CD4-positive, alpha-beta T cell (primary cell): ENCODE data around the gene DAO. TPM values are rescaled to one million over a fixed set of nuclear protein-coding genes. Genes with fewer than 3 reads are reported as not detected.

Experiments used
- ATAC-seq: fragments of 200-7000 bp; cut with Tn5 transposase; one replicate; pipeline ENCODE4 v1.10.0; 2022; ENCODE audit warnings: mild to moderate bottlenecking; ENCODE audit not compliant: poor library complexity
- CTCF ChIA-PET: fragments of 350-600 bp; sonication (Branson Sonifier 250); formaldehyde crosslinking; loops from one replicate; lab custom pipeline; 2021; ENCODE audit warnings: antibody characterized with exemption, inconsistent platforms; lab: Charles Lee
- POLR2A ChIA-PET: fragments of 350-600 bp; sonication (Branson Sonifier 250); formaldehyde crosslinking; loops from one replicate; lab custom pipeline; 2021; ENCODE audit warnings: antibody characterized with exemption, inconsistent platforms; lab: Charles Lee
- DNase-seq, 14 experiments: peaks; one replicate each; pipeline ENCODE4 v3.0.0-alpha.2; 2013 to 2020; ENCODE audit warnings: mixed read lengths in 2 of 14
- H3K27ac ChIP-seq, 2 donors: one replicate each; pipeline versions ENCODE4 v1.5.1 to v1.7.0; 2013; ENCODE audit warnings: low read length in 2 of 2, low read depth in 1 of 2, mild to moderate bottlenecking in 1 of 2
- H3K27me3 ChIP-seq, 2 experiments: 1 replicate in 1 of 2; 2 replicates in 1 of 2; pipeline versions ENCODE4 v1.6.1 to v1.7.0; 2013; ENCODE audit warnings: low read length in 2 of 2, control low read depth in 1 of 2, mild to moderate bottlenecking in 1 of 2, moderate library complexity in 1 of 2; ENCODE audit not compliant: insufficient read depth in 2 of 2, control insufficient read depth in 1 of 2
- H3K36me3 ChIP-seq: one replicate; pipeline ENCODE4 v1.6.1; 2013; ENCODE audit warnings: low read length, control low read depth; ENCODE audit not compliant: insufficient read depth
- H3K4me1 ChIP-seq: one replicate; pipeline ENCODE4 v1.6.1; 2013; ENCODE audit warnings: low read length, control low read depth; ENCODE audit not compliant: insufficient read depth
- H3K4me3 ChIP-seq: one replicate; pipeline ENCODE4 v1.5.1; 2013; ENCODE audit warnings: mild to moderate bottlenecking, low read length, moderate library complexity
- H3K9me3 ChIP-seq, 2 experiments: 1 replicate in 1 of 2; 2 replicates in 1 of 2; pipeline versions ENCODE4 v1.6.1 to v1.7.0; 2013; ENCODE audit warnings: low read length in 2 of 2, mild to moderate bottlenecking in 2 of 2, control low read depth in 1 of 2, moderate library complexity in 1 of 2; ENCODE audit not compliant: control insufficient read depth in 1 of 2, insufficient read depth in 1 of 2
- H3K27ac Mint-ChIP-seq: one replicate; pipeline ENCODE4 v1.8.0; 2020; ENCODE audit warnings: mixed read lengths
- H3K27me3 Mint-ChIP-seq: one replicate; pipeline ENCODE4 v1.8.0; 2021; ENCODE audit warnings: mixed read lengths
- H3K36me3 Mint-ChIP-seq: one replicate; pipeline ENCODE4 v1.8.0; 2021; ENCODE audit warnings: low read depth, mixed read lengths
- H3K4me1 Mint-ChIP-seq: one replicate; pipeline ENCODE4 v1.8.0; 2021; ENCODE audit warnings: low read depth, mixed read lengths
- H3K4me3 Mint-ChIP-seq: one replicate; pipeline ENCODE4 v1.8.0; 2020; ENCODE audit warnings: mild to moderate bottlenecking, mixed read lengths
- H3K9me3 Mint-ChIP-seq: one replicate; pipeline ENCODE4 v1.8.0; 2020; ENCODE audit warnings: mixed read lengths
- intact Hi-C, 2 experiments: fragments of 100-400 bp; cut with DNase I in 1 of 2; cut with micrococcal nuclease in 1 of 2; formaldehyde crosslinking; loops; one replicate each; pipeline versions ENCODE4 v1.15.1 to v1.9.0; 2023 to 2025; cut with DNase I, micrococcal nuclease
- total RNA-seq, 174 experiments: library from RNA in 2 of 174; stranded (reverse) in 2 of 174; gene quantifications; one replicate each; pipeline ENCODE4 v1.2.3 and lab custom pipeline; 2021 to 2026
- TF ChIP-seq, protein P1 (sequence below): fragments of 200-600 bp; IDR thresholded peaks from one replicate; pipeline ENCODE4 v1.8.0; 2022; ENCODE audit warnings: antibody characterized with exemption, mild to moderate bottlenecking

Gene DAO
- total RNA-seq, 2 experiments from 2014 or later: not detected

DNA sequence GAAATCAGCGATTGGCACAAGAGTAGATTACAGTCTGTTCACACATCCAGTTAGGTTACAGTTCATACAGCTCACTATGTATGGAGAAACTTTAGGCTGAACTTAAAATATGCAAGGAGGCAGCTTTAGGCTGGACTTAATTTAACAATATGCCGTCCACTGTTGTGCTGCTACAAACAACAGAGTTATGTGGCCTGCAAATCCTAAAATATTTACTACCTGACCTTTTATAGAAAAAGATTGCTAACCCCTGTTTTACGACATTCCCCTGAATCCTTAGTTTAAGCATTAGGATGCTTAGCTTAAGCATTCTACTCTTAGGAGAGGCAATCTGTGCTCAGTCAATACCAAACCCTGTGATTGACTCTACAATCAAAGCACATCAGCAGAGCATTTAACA, 50.9 kb downstream of the DAO start:
- no peak overlapping the region for H3K27ac ChIP-seq
- ChIA-PET CTCF (no interaction called here), POLR2A (no interaction called here)
- Mint-ChIP-seq H3K36me3 (no peaks in the 10 kb centered on the region), H3K27me3 (peaks cover 10% of the 10 kb centered on the region), H3K4me3 (no peak overlapping the region), H3K27ac (no peak overlapping the region), H3K4me1 (no peaks in the 10 kb centered on the region), H3K9me3 (no peaks in the 10 kb centered on the region)
- no peak overlapping the region for H3K4me3 ChIP-seq
- H3K27me3 ChIP-seq: peaks cover 0 to 5% of the 10 kb centered on the region in 2 experiments
- no peaks in the 10 kb centered on the region for H3K9me3 ChIP-seq
- DNase-seq: no peak
- no peak for ATAC-seq
- no peaks in the 10 kb centered on the region for H3K4me1 ChIP-seq
- no peaks in the 10 kb centered on the region for H3K36me3 ChIP-seq
- intact Hi-C loops: no loop called here
- TF ChIP-seq, protein P1, sequence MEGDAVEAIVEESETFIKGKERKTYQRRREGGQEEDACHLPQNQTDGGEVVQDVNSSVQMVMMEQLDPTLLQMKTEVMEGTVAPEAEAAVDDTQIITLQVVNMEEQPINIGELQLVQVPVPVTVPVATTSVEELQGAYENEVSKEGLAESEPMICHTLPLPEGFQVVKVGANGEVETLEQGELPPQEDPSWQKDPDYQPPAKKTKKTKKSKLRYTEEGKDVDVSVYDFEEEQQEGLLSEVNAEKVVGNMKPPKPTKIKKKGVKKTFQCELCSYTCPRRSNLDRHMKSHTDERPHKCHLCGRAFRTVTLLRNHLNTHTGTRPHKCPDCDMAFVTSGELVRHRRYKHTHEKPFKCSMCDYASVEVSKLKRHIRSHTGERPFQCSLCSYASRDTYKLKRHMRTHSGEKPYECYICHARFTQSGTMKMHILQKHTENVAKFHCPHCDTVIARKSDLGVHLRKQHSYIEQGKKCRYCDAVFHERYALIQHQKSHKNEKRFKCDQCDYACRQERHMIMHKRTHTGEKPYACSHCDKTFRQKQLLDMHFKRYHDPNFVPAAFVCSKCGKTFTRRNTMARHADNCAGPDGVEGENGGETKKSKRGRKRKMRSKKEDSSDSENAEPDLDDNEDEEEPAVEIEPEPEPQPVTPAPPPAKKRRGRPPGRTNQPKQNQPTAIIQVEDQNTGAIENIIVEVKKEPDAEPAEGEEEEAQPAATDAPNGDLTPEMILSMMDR: no peak

DNA sequence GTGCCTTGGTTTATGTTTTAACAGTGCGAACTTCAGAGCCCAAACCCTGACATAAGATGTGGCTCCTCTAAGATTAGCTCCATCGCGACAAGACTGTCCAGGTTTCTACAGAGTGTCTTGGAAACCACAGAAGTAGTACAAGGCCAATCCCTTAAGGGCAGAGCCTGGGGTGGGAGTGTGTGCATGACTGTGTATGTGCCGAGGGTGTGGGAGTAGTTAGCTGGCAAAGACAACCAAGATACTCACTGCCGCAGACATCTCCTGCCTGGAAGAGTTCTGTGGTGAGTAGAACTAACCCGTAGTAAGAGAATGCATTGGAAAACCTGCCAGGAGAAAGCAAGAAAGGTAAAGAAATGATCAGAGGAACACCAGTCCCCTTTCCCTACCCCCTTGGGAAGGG, 54.1 kb downstream of the DAO start:
- ATAC-seq: no peak
- peaks cover 0 to 5% of the 10 kb centered on the region in 2 experiments for H3K27me3 ChIP-seq
- no peaks in the 10 kb centered on the region for H3K9me3 ChIP-seq
- Mint-ChIP-seq H3K4me3 (no peak overlapping the region), H3K9me3 (no peaks in the 10 kb centered on the region), H3K27me3 (peaks cover 16% of the 10 kb centered on the region), H3K36me3 (no peaks in the 10 kb centered on the region), H3K27ac (no peak overlapping the region), H3K4me1 (no peaks in the 10 kb centered on the region)
- H3K4me1 ChIP-seq: no peaks in the 10 kb centered on the region
- TF ChIP-seq, protein P1: no peak
- no peak for DNase-seq
- H3K27ac ChIP-seq: no peak overlapping the region
- no peak overlapping the region for H3K4me3 ChIP-seq
- CTCF ChIA-PET: no interaction called here
- no peaks in the 10 kb centered on the region for H3K36me3 ChIP-seq
- intact Hi-C loops: no loop called here
- POLR2A ChIA-PET: no interaction called here

DNA sequence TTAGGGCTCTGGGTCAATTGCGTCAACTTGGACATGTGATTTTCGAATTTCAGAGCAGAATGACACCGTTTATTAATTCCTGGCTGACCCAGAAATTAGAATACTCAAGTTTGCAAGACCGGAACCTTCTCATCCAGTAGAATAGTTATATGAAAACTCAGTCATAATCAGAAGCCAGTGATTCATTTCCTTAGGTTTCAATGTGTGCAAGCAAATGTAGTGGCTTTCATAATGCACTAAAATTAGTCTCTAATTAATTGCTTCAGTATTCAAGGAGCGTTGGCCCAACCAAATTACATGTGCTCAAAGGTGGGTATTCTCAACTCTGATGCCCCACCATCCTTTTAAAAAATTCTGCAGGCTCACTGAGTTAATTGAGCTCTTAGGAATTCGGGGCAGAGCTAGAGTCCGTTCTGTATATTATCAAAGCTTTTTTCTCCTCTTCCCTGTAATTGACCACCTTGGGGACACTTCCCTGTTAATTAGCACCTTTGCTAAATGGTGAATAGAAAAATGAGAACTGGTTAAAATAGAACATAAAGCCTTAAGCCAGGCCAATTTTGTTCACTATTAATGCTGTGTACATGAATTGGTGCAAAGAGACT, 55.4 kb downstream of the DAO start:
- no peaks in the 10 kb centered on the region for H3K9me3 Mint-ChIP-seq
- no peaks in the 10 kb centered on the region for H3K4me1 Mint-ChIP-seq
- CTCF ChIA-PET: interaction anchor here (0.6 kb wide), 1 partner anchor 1137 kb away, joined by 4 read pairs; no protein-coding TSS in a partner anchor
- Histone ChIP-seq H3K36me3 (no peaks in the 10 kb centered on the region), H3K9me3 (no peaks in the 10 kb centered on the region), H3K27me3 (peaks cover 0 to 5% of the 10 kb centered on the region in 2 experiments), H3K4me3 (no peak overlapping the region), H3K27ac (no peak overlapping the region), H3K4me1 (no peaks in the 10 kb centered on the region)
- H3K36me3 Mint-ChIP-seq: no peaks in the 10 kb centered on the region
- H3K27me3 Mint-ChIP-seq: peaks cover 14% of the 10 kb centered on the region
- H3K27ac Mint-ChIP-seq: no peak overlapping the region
- intact Hi-C loops: no loop called here
- no peak overlapping the region for H3K4me3 Mint-ChIP-seq
- no peak for ATAC-seq
- POLR2A ChIA-PET: no interaction called here
- no peak for DNase-seq
- TF ChIP-seq, protein P1: no peak
